H1 (cell line): ENCODE measurements around the gene TMCO1. TPM values are rescaled to one million over a fixed set of nuclear protein-coding genes. Genes with fewer than 3 reads are reported as not detected.

Experiments used
- CTCF ChIA-PET: fragments of 300-600 bp; sonication (Branson Sonifier 250); formaldehyde crosslinking; loops from one replicate; lab custom pipeline; 2021; ENCODE audit not compliant: partially characterized antibody; lab: Charles Lee
- POLR2A ChIA-PET: fragments of 300-600 bp; sonication (Branson Sonifier 250); formaldehyde crosslinking; loops from one replicate; lab custom pipeline; 2021; ENCODE audit warnings: inconsistent platforms; ENCODE audit not compliant: partially characterized antibody; lab: Charles Lee
- DNase-seq, 2 experiments: peaks; one replicate each; pipeline versions ENCODE4 v3.0.0 to v3.0.0-alpha.2; 2010 to 2022; ENCODE audit warnings: low spot score in 2 of 2, low read depth in 1 of 2, mixed read lengths in 1 of 2
- FAIRE-seq: peaks from 2 replicates; lab custom pipeline; 2011; peaks lifted over from hg19 to GRCh38; lab: Jason Lieb, UNC
- H2AFZ ChIP-seq: 2 replicates; pipeline ENCODE4 v1.8.1; 2012; ENCODE audit warnings: low read length, inconsistent platforms
- H2AK5ac ChIP-seq: 2 replicates; pipeline ENCODE4 v1.6.1; 2013; ENCODE audit warnings: low read depth, low read length
- H2BK120ac ChIP-seq: replicated peaks from 2 replicates; pipeline ENCODE3; 2013; ENCODE audit warnings: low read depth, low read length, inconsistent platforms
- H2BK12ac ChIP-seq: 2 replicates; pipeline ENCODE4 v1.6.1; 2013; ENCODE audit warnings: low read depth, low read length
- H2BK15ac ChIP-seq: 2 replicates; pipeline ENCODE4 v1.6.1; 2013; ENCODE audit warnings: low read length
- H2BK20ac ChIP-seq: 2 replicates; pipeline ENCODE4 v1.6.1; 2013; ENCODE audit warnings: low read length
- H2BK5ac ChIP-seq: 2 replicates; pipeline ENCODE4 v1.6.1; 2013; ENCODE audit warnings: low read depth, low read length
- H3K14ac ChIP-seq: 2 replicates; pipeline ENCODE4 v1.6.1; 2013; ENCODE audit warnings: inconsistent platforms; ENCODE audit not compliant: insufficient read length
- H3K18ac ChIP-seq: 2 replicates; pipeline ENCODE4 v1.6.1; 2013; ENCODE audit warnings: low read length; ENCODE audit errors: extremely low read depth
- H3K23ac ChIP-seq: 2 replicates; pipeline ENCODE4 v1.6.1; 2013; ENCODE audit warnings: inconsistent platforms; ENCODE audit not compliant: insufficient read length
- H3K23me2 ChIP-seq: 2 replicates; pipeline ENCODE4 v1.6.1; 2013; ENCODE audit warnings: low read depth, low read length
- H3K27ac ChIP-seq: 2 replicates; pipeline ENCODE4 v1.6.1; 2011; ENCODE audit warnings: low read depth, low read length, inconsistent platforms
- H3K27me3 ChIP-seq, 4 experiments: replicated peaks in 1 of 4; 1 replicate in 1 of 4; 2 replicates in 3 of 4; pipeline versions ENCODE4 v1.6.1 to v1.8.1; 2011 to 2013; ENCODE audit warnings: low read length in 3 of 4, mild to moderate bottlenecking in 3 of 4, inconsistent platforms in 2 of 4, mixed read lengths in 2 of 4, moderate library complexity in 1 of 4; ENCODE audit not compliant: control insufficient read depth in 3 of 4, insufficient read depth in 3 of 4; ENCODE audit errors: extremely low read depth in 1 of 4
- H3K36me3 ChIP-seq, 4 experiments: 2 replicates each; pipeline versions ENCODE4 v1.6.1 to v1.8.1; 2011 to 2013; ENCODE audit warnings: mild to moderate bottlenecking in 4 of 4, low read length in 3 of 4, moderate library complexity in 2 of 4, control low read depth in 1 of 4, inconsistent platforms in 1 of 4; ENCODE audit not compliant: insufficient read depth in 4 of 4, control insufficient read depth in 2 of 4
- H3K4ac ChIP-seq: replicated peaks from 2 replicates; pipeline ENCODE3; 2013; ENCODE audit warnings: low read length, low read depth, mixed read lengths, inconsistent platforms; ENCODE audit not compliant: insufficient read length
- H3K4me1 ChIP-seq, 4 experiments: replicated peaks in 1 of 4; 1 replicate in 1 of 4; 2 replicates in 3 of 4; pipeline versions ENCODE4 v1.6.1 to v1.8.1; 2011 to 2013; ENCODE audit warnings: low read length in 3 of 4, inconsistent platforms in 2 of 4, mixed read lengths in 1 of 4; ENCODE audit not compliant: insufficient read depth in 4 of 4, control insufficient read depth in 3 of 4
- H3K4me2 ChIP-seq, 2 experiments: 2 replicates each; pipeline versions ENCODE4 v1.6.1 to v1.8.1; 2011 to 2013; ENCODE audit warnings: low read depth in 2 of 2, low read length in 2 of 2, control low read depth in 1 of 2, inconsistent platforms in 1 of 2, mild to moderate bottlenecking in 1 of 2; ENCODE audit not compliant: insufficient read depth in 1 of 2
- H3K4me3 ChIP-seq, 4 experiments: fragments of 200-600, 300-600 bp in 1 of 4; sonication (generic), shearing (Covaris generic), sonication (Bioruptor Twin) in 1 of 4; 2 replicates each; pipeline versions ENCODE4 v1.5.1 to v1.8.1; 2011 to 2016; ENCODE audit warnings: low read length in 4 of 4, low read depth in 3 of 4, control low read depth in 2 of 4, inconsistent platforms in 2 of 4, mild to moderate bottlenecking in 2 of 4, mixed read lengths in 1 of 4, moderate library complexity in 1 of 4; ENCODE audit not compliant: insufficient read depth in 2 of 4; ENCODE audit errors: extremely low read depth in 1 of 4
- H3K56ac ChIP-seq: replicated peaks from 2 replicates; pipeline ENCODE3; 2013; ENCODE audit warnings: low read depth, mild to moderate bottlenecking, mixed read lengths, low read length, inconsistent platforms; ENCODE audit not compliant: insufficient read length
- H3K79me1 ChIP-seq: 2 replicates; pipeline ENCODE4 v1.6.1; 2013; ENCODE audit warnings: low read depth, low read length, control low read depth
- H3K79me2 ChIP-seq, 2 experiments: 2 replicates each; pipeline versions ENCODE4 v1.6.1 to v1.8.1; 2012 to 2013; ENCODE audit warnings: low read length in 2 of 2, mild to moderate bottlenecking in 2 of 2, inconsistent platforms in 1 of 2; ENCODE audit not compliant: insufficient read depth in 2 of 2, control insufficient read depth in 1 of 2
- H3K9ac ChIP-seq, 4 experiments: replicated peaks in 1 of 4; 1 replicate in 1 of 4; 2 replicates in 3 of 4; pipeline versions ENCODE4 v1.6.1 to v1.8.1; 2011 to 2013; ENCODE audit warnings: low read depth in 3 of 4, low read length in 3 of 4, control low read depth in 2 of 4, mild to moderate bottlenecking in 2 of 4, moderate library complexity in 2 of 4, inconsistent platforms in 1 of 4; ENCODE audit errors: extremely low read depth in 1 of 4
- H3K9me3 ChIP-seq, 2 experiments: 2 replicates each; pipeline versions ENCODE4 v1.6.1 to v1.8.1; 2012 to 2013; ENCODE audit warnings: mild to moderate bottlenecking in 2 of 2, moderate library complexity in 2 of 2, control low read depth in 1 of 2, inconsistent platforms in 1 of 2, low read depth in 1 of 2, low read length in 1 of 2, mixed read lengths in 1 of 2; ENCODE audit not compliant: insufficient read depth in 2 of 2
- H4K20me1 ChIP-seq, 2 experiments: replicated peaks in 1 of 2; 2 replicates each; pipeline versions ENCODE3 to v1.8.1; 2011 to 2013; ENCODE audit warnings: inconsistent platforms in 2 of 2, low read length in 2 of 2, mild to moderate bottlenecking in 1 of 2; ENCODE audit not compliant: insufficient read depth in 2 of 2, control insufficient read depth in 1 of 2
- H4K5ac ChIP-seq: 2 replicates; pipeline ENCODE4 v1.6.1; 2013; ENCODE audit warnings: low read length, low read depth, mixed read lengths, inconsistent platforms; ENCODE audit not compliant: insufficient read length
- H4K8ac ChIP-seq: 2 replicates; pipeline ENCODE4 v1.8.0; 2013; ENCODE audit warnings: mild to moderate bottlenecking, moderate library complexity, low read length, inconsistent platforms; ENCODE audit not compliant: insufficient read depth; ENCODE audit errors: extremely low read depth
- H4K91ac ChIP-seq: replicated peaks from 2 replicates; pipeline ENCODE3; 2013; ENCODE audit warnings: low read length, mixed read lengths, inconsistent platforms; ENCODE audit not compliant: insufficient read length
- BACH1 ChIP-seq: IDR thresholded peaks from 2 replicates; pipeline ENCODE4 v1.6.1; 2012; ENCODE audit warnings: low read length, improper control_type of control experiment
- EP300 ChIP-seq, 2 experiments: IDR thresholded peaks; 1 replicate in 1 of 2; 2 replicates in 1 of 2; pipeline ENCODE4 v1.6.1; 2011 to 2012; ENCODE audit warnings: low read depth in 2 of 2, low read length in 2 of 2, mild to moderate bottlenecking in 2 of 2, borderline replicate concordance in 1 of 2, inconsistent platforms in 1 of 2, moderate library complexity in 1 of 2
- RAD21 ChIP-seq, 2 experiments: IDR thresholded peaks in 1 of 2; conservative IDR thresholded peaks in 1 of 2; 2 replicates each; pipeline ENCODE4 v1.6.1; 2011; ENCODE audit warnings: low read depth in 2 of 2, low read length in 2 of 2, improper control_type of control experiment in 1 of 2, inconsistent platforms in 1 of 2, mild to moderate bottlenecking in 1 of 2, moderate library complexity in 1 of 2
- RBBP5 ChIP-seq: IDR thresholded peaks from 2 replicates; pipeline ENCODE4 v1.7.1; 2012; ENCODE audit warnings: low read depth, mild to moderate bottlenecking, inconsistent platforms, low read length, moderate library complexity, borderline replicate concordance
- SP1 ChIP-seq: IDR thresholded peaks from 2 replicates; pipeline ENCODE4 v1.6.1; 2011; ENCODE audit warnings: low read depth, low read length
- WGBS, 2 experiments: shearing (Covaris generic) in 1 of 2; methylation state at CpG; one replicate each; pipeline versions ENCODE4 v1.1.6 to v1.1.7; 2013 to 2015; ENCODE audit warnings: low lambda C conversion rate in 2 of 2, mixed read lengths in 2 of 2, inconsistent platforms in 1 of 2, low coverage in 1 of 2, missing lambda C conversion rate in 1 of 2; ENCODE audit not compliant: insufficient replicate concordance in 2 of 2, insufficient coverage in 1 of 2, insufficient read length in 1 of 2; ENCODE audit errors: extremely low coverage in 1 of 2, missing lambda C conversion rate in 1 of 2; 5-methylcytosine and 5-hydroxymethylcytosine counted together
- polyA plus RNA-seq, 7 experiments: library from polyadenylated mRNA; depleted of rRNA in 3 of 7; stranded (reverse) in 5 of 7; unstranded in 2 of 7; fragments of >200 nt in 5 of 7; fragments of 200-250 nt in 2 of 7; gene quantifications; 1 replicate in 5 of 7; 2 replicates in 1 of 7; 4 replicates in 1 of 7; pipeline versions ENCODE4 v1.2.1 to v1.2.3, GENCODE V29; 2011 to 2013; ENCODE audit warnings: missing spikeins in 2 of 7, mixed read lengths in 2 of 7
- total RNA-seq: library from RNA; stranded (reverse); fragmentation: NEBNext Ultra II Directional; extraction: Animal tissue kit (Norgen Biotek cat#: 25700); gene quantifications from 2 replicates; pipeline ENCODE4 v1.2.1, GENCODE V29; 2021

TMCO1 gene
- total and polyA plus RNA-seq, 2 of the 8 experiments (the other 6 are each of a cell fraction or from before 2014, with no cell fraction given): 61.6 to 63.8 TPM

- H3K4ac ChIP-seq: no peak overlapping the region
- H3K27ac ChIP-seq: no peak overlapping the region
- WGBS, 2 experiments: 39% methylated on average over 2 of the region's 2 CpGs; no CpG with 5 or more reads in 1 of the 2 experiments
- no peak overlapping the region for H2BK20ac ChIP-seq
- H4K5ac ChIP-seq: no peak overlapping the region
- POLR2A ChIA-PET: no interaction called here
- no peaks in the 10 kb centered on the region for H3K79me2 ChIP-seq
- no peaks in the 10 kb centered on the region for H3K23me2 ChIP-seq
- H2BK15ac ChIP-seq: no peak overlapping the region
- no peak overlapping the region for H3K4me2 ChIP-seq
- no peak overlapping the region for H3K9ac ChIP-seq
- H3K23ac ChIP-seq: no peak overlapping the region
- H2AFZ ChIP-seq: no peak overlapping the region
- H3K9me3 ChIP-seq: no peaks in the 10 kb centered on the region
- no peak for FAIRE-seq
- no peak overlapping the region for H2AK5ac ChIP-seq
- no peaks in the 10 kb centered on the region; the same call in 1 of the 2 replicates for H3K79me1 ChIP-seq
- H4K20me1 ChIP-seq: peaks cover 0 to 3% of the 10 kb centered on the region in 2 experiments
- H4K91ac ChIP-seq: no peak overlapping the region
- no peak overlapping the region for H2BK5ac ChIP-seq
- CTCF ChIA-PET: interaction anchor here (1.3 to 1.6 kb wide), 2 partner anchors 12 to 13 kb away, joined by 3 to 4 read pairs; no protein-coding TSS in a partner anchor
- H3K56ac ChIP-seq: no peak overlapping the region
- no peak for DNase-seq
- no peaks in the 10 kb centered on the region for H3K27me3 ChIP-seq
- H3K36me3 ChIP-seq: peaks cover 7 to 48% (median 26%) of the 10 kb centered on the region in 4 experiments; a peak in 7 of 8 replicates
- no peak overlapping the region for H3K4me3 ChIP-seq
- H3K4me1 ChIP-seq: no peaks in the 10 kb centered on the region
- H2BK12ac ChIP-seq: no peak overlapping the region
- no peak overlapping the region for H3K18ac ChIP-seq
- no peak overlapping the region for H4K8ac ChIP-seq
- H2BK120ac ChIP-seq: no peak overlapping the region
- H3K14ac ChIP-seq: no peak overlapping the region
- TF ChIP-seq RAD21 (IDR thresholded peaks at IDR 0.05 in 1 of 2, conservative IDR thresholded peaks at IDR 0.05 in 1 of 2; ENCODE audit: low read depth in 2 of 2, low read length in 2 of 2) (no peak), RBBP5 (no peak), BACH1 (no peak), EP300 (IDR thresholded peaks at IDR 0.05; ENCODE audit: borderline replicate concordance in 1 of 2, low read depth in 2 of 2, low read length in 2 of 2) (no peak), SP1 (no peak)
Observed at GRCh38 chr1:165678509-165678908, 90.2 kb downstream of the TMCO1 start.
